ENCODE results near the gene GPM6B. TPM values are rescaled to one million over a fixed set of nuclear protein-coding genes. Genes with fewer than 3 reads are reported as not detected.

The GPM6B gene
- total RNA-seq, 4 donors from 2014 or later: 3.7 to 9.7 (median 8.3) TPM

DNA sequence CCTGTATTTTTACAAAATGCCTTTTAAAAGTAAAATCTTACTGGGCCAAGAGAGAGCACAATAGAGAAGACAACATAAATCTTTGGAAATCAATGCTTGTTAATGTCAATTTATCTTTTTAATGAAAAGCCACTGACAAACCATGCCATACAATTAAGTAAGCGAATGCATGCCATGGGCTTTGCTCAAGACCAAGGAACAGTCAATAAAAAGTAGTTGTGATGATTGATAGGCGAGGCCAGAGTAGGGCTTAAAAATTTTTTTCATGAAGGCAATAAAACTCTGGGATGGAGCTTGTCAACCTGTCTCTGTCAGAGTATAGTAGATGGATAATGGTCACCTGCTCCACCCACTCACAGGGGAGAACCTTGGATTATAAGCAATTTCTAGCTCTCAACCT lies 17.5 kb upstream of the GPM6B start:
- TF ChIP-seq CTCF (IDR thresholded peaks at IDR 0.05; ENCODE audit: low read depth): no peak

DNA sequence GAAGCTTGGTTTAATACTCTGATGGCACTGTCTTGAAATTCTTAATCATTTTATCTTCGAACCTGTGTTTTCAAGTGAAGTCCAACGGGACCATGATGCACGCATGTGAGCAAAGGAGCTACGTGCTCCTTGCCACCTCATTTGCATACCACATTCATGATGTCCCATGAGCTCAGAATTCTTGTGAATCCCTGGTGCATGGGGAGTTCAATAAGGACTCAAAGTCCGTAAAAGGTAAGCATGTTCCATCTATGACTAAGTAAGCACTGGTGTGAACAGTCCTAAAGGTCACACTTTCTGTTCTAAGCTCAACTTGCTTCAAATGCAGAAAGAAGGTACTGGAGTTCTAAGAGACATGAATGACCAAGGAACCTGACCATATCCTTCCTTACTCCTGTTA lies 13.1 kb upstream of the GPM6B start:
- TF ChIP-seq CTCF (IDR thresholded peaks at IDR 0.05; ENCODE audit: low read depth): no peak

- no peak for TF ChIP-seq CTCF (IDR thresholded peaks at IDR 0.05; ENCODE audit: low read depth)
These were observed 11.5 kb upstream of the GPM6B start for GRCh38 chrX:13828392-13828791.

DNA sequence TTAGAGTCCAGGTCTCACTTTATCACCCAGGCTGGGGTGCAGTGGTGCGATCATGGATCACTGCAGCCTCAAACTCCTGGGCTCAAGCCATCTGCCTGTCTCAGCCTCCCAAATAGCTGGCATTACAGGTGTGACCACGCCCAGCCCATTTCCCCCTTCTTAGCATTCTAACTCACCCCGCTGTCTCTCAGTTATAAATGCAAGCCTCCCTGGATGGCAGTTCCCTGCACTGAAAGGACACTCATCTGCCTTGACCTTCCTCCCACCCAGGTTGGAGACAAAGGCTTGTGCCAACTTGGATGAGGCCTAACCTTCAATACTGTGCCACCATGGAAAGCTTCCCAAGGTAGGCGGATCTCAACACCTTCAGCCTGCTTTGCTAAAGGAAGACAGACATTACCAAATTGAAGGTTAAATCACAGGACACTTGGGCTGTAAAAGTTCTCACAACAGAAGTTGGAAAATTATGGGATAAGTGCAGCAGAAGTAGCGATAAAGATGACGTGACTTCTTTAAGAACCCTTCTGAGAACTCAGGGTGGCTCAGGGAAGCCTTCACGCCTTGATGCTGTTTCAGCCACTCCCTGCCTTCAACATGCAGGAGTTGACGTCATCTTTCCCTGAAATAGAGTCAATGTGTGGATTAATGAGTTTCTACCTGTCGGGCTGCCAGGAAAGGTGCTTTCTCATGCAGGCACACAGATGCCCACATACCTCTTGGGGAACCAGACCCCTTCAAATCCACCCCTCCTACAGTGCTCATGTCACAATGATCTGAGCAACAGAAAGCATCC lies 10.6 kb upstream of the GPM6B start:
- no peak for TF ChIP-seq CTCF (IDR thresholded peaks at IDR 0.05; ENCODE audit: low read depth)

DNA sequence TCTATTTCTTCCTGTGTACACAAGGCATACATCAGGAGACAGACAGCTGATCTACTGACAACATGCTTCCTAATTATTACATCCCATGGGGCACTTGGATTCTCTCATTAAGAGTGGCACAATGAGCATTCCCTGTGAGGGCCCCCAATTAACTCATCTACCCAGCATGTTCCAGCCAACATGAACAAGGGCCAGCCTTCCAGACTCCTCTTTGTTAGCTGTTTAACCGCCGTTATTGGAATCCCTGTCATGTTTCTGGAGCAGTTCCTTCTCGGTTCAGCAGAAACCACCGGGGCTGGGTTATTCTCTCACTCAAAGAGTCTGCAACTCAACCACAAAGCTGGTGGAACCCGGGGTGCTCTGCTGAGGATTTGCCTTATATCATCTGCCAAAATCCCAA lies 9.9 kb upstream of the GPM6B start:
- no peak for TF ChIP-seq CTCF (IDR thresholded peaks at IDR 0.05; ENCODE audit: low read depth)

GRCh38 chrX:13825178-13825762 lies 8.4 kb upstream of the GPM6B start:
- TF ChIP-seq CTCF (IDR thresholded peaks at IDR 0.05; ENCODE audit: low read depth): no peak

DNA sequence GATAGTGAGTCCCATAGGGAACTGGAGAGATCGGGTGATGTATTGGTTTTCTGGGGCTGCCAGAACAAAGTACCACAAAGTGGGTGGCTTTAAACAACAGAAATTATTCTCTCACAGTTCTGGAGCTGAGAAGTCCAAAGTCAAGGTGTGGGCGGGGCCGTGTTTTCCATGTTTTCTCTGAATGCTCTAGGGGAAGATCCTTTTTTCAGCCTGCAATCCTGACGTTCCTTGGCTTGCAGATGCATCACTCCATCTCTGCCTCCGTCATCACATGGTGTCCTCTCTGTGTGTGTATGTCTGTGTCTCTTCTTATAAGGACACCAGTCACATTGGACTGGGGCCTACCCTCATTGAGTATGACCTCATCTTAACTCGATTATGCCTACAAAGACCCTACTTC lies 7.9 kb upstream of the GPM6B start:
- no peak for TF ChIP-seq CTCF (IDR thresholded peaks at IDR 0.05; ENCODE audit: low read depth)

Measured in subcutaneous adipose tissue (tissue), 4 donors.